Caco-2 (cell line): ENCODE measurements around the gene GABRB3. TPM values are rescaled to one million over a fixed set of nuclear protein-coding genes. Genes with fewer than 3 reads are reported as not detected.

Experiments used
- BruUV-seq: library from RNA; stranded (reverse); fragments of 400-500 nt; replicated peaks from 2 replicates; lab custom pipeline; 2021; lab: Mats Ljungman, UMichigan
- CTCF ChIA-PET: fragments of 300-600 bp; sonication (Branson Sonifier 250); formaldehyde crosslinking; loops from one replicate; lab custom pipeline; 2022; ENCODE audit warnings: antibody characterized with exemption; lab: Charles Lee
- POLR2A ChIA-PET: fragments of 300-600 bp; sonication (Branson Sonifier 250); formaldehyde crosslinking; loops from one replicate; lab custom pipeline; 2022; ENCODE audit warnings: antibody characterized with exemption; lab: Charles Lee
- DNase-seq, 2 experiments: peaks; one replicate each; pipeline versions ENCODE4 v3.0.0 to v3.0.0-alpha.2; 2020 to 2022
- H3K27me3 ChIP-seq: replicated peaks from 2 replicates; pipeline ENCODE4 v1.6.0; 2011; ENCODE audit warnings: low read length; ENCODE audit not compliant: control insufficient read depth, insufficient read depth
- H3K36me3 ChIP-seq: 2 replicates; pipeline ENCODE4 v1.5.1; 2011; ENCODE audit warnings: low read length; ENCODE audit not compliant: control insufficient read depth, insufficient read depth
- H3K4me1 ChIP-seq: fragments of 250-450 bp; sonication (Bioruptor Pico); 2 replicates; pipeline ENCODE4 v1.5.1; 2020; ENCODE audit warnings: mild to moderate bottlenecking
- H3K4me3 ChIP-seq: 2 replicates; pipeline ENCODE4 v1.5.1; 2011; ENCODE audit warnings: low read depth, mild to moderate bottlenecking, control low read depth, low read length
- H3K9me3 ChIP-seq: fragments of 250-450 bp; sonication (Bioruptor Pico); 2 replicates; pipeline ENCODE4 v1.5.1; 2020; ENCODE audit warnings: mild to moderate bottlenecking, moderate library complexity
- H3K27ac Mint-ChIP-seq: one replicate; pipeline ENCODE4 v1.8.0; 2022; ENCODE audit warnings: mixed read lengths; ENCODE audit not compliant: unreplicated experiment
- H3K27me3 Mint-ChIP-seq: one replicate; pipeline ENCODE4 v1.8.0; 2022; ENCODE audit warnings: mixed read lengths; ENCODE audit not compliant: insufficient read depth, unreplicated experiment
- H3K36me3 Mint-ChIP-seq: one replicate; pipeline ENCODE4 v1.8.0; 2022; ENCODE audit warnings: mild to moderate bottlenecking, mixed read lengths; ENCODE audit not compliant: insufficient read depth, unreplicated experiment
- H3K4me1 Mint-ChIP-seq: one replicate; pipeline ENCODE4 v1.8.0; 2022; ENCODE audit warnings: low read depth, mixed read lengths; ENCODE audit not compliant: unreplicated experiment
- H3K4me3 Mint-ChIP-seq: one replicate; pipeline ENCODE4 v1.8.0; 2022; ENCODE audit warnings: mild to moderate bottlenecking, moderate library complexity, mixed read lengths; ENCODE audit not compliant: unreplicated experiment
- H3K9me3 Mint-ChIP-seq: one replicate; pipeline ENCODE4 v1.8.0; 2022; ENCODE audit warnings: mixed read lengths; ENCODE audit not compliant: unreplicated experiment
- CTCF ChIP-seq, 2 experiments: fragments of 200-600 bp in 1 of 2; IDR thresholded peaks; 1 replicate in 1 of 2; 2 replicates in 1 of 2; pipeline versions ENCODE4 v1.5.1 to v1.8.0; 2011 to 2022; ENCODE audit warnings: antibody characterized with exemption in 1 of 2, control low read depth in 1 of 2, inconsistent platforms in 1 of 2, low read depth in 1 of 2, low read length in 1 of 2, mild to moderate bottlenecking in 1 of 2, moderate library complexity in 1 of 2; ENCODE audit not compliant: insufficient read depth in 1 of 2, severe bottlenecking in 1 of 2, unreplicated experiment in 1 of 2
- intact Hi-C: fragments of 100-400 bp; cut with micrococcal nuclease; formaldehyde crosslinking; loops from one replicate; pipeline ENCODE4 v1.10.0; 2022; ENCODE audit not compliant: unreplicated experiment
- total RNA-seq: library from RNA; stranded (reverse); gene quantifications from 2 replicates; pipeline ENCODE4 v1.2.3, GENCODE V29; 2022

The GABRB3 gene
- total RNA-seq, 1 experiment from 2014 or later = not detected

- Histone ChIP-seq H3K4me3 (no peak overlapping the region), H3K27me3 (no peaks in the 10 kb centered on the region), H3K36me3 (no peaks in the 10 kb centered on the region), H3K4me1 (no peaks in the 10 kb centered on the region), H3K9me3 (peaks cover 13% of the 10 kb centered on the region)
- no peak for DNase-seq
- Mint-ChIP-seq H3K36me3 (no peaks in the 10 kb centered on the region), H3K27me3 (no peaks in the 10 kb centered on the region), H3K9me3 (peaks cover 15% of the 10 kb centered on the region), H3K27ac (no peak overlapping the region), H3K4me1 (no peaks in the 10 kb centered on the region), H3K4me3 (no peak overlapping the region)
- ChIA-PET CTCF (no interaction called here), POLR2A (no interaction called here)
- intact Hi-C loops = no loop called here
- BruUV-seq = no TSS peak
- TF ChIP-seq CTCF (IDR thresholded peaks at IDR 0.05; ENCODE audit: insufficient read depth in 1 of 2, low read depth in 1 of 2, low read length in 1 of 2, severe bottlenecking in 1 of 2, unreplicated experiment in 1 of 2) = no peak
These were observed 116.8 kb downstream of the GABRB3 start for GRCh38 chr15:26656080-26656479.

GRCh38 chr15:26651909-26652308 is 121.0 kb downstream of the GABRB3 start:
- Mint-ChIP-seq H3K9me3 (peaks cover 26% of the 10 kb centered on the region), H3K4me1 (no peaks in the 10 kb centered on the region), H3K4me3 (no peak overlapping the region), H3K27ac (no peak overlapping the region), H3K36me3 (no peaks in the 10 kb centered on the region), H3K27me3 (no peaks in the 10 kb centered on the region)
- no peaks in the 10 kb centered on the region for H3K27me3 ChIP-seq
- intact Hi-C loops = no loop called here
- no TSS peak for BruUV-seq
- H3K9me3 ChIP-seq = peaks cover 10% of the 10 kb centered on the region
- no peak for TF ChIP-seq CTCF (IDR thresholded peaks at IDR 0.05; ENCODE audit: insufficient read depth in 1 of 2, low read depth in 1 of 2, low read length in 1 of 2, severe bottlenecking in 1 of 2, unreplicated experiment in 1 of 2)
- no peaks in the 10 kb centered on the region for H3K36me3 ChIP-seq
- no peak for DNase-seq
- POLR2A ChIA-PET = no interaction called here
- no peaks in the 10 kb centered on the region for H3K4me1 ChIP-seq
- CTCF ChIA-PET = no interaction called here
- no peak overlapping the region for H3K4me3 ChIP-seq

- ChIA-PET CTCF (no interaction called here), POLR2A (no interaction called here)
- Histone ChIP-seq H3K9me3 (peaks cover 9% of the 10 kb centered on the region; the same call in 1 of the 2 replicates), H3K4me1 (no peaks in the 10 kb centered on the region), H3K4me3 (no peak overlapping the region), H3K36me3 (no peaks in the 10 kb centered on the region), H3K27me3 (no peaks in the 10 kb centered on the region)
- no peaks in the 10 kb centered on the region for H3K4me1 Mint-ChIP-seq
- intact Hi-C loops = no loop called here
- H3K9me3 Mint-ChIP-seq = peaks cover 28% of the 10 kb centered on the region
- no peaks in the 10 kb centered on the region for H3K36me3 Mint-ChIP-seq
- no peak for TF ChIP-seq CTCF (IDR thresholded peaks at IDR 0.05; ENCODE audit: insufficient read depth in 1 of 2, low read depth in 1 of 2, low read length in 1 of 2, severe bottlenecking in 1 of 2, unreplicated experiment in 1 of 2)
- H3K4me3 Mint-ChIP-seq = no peak overlapping the region
- BruUV-seq = no TSS peak
- DNase-seq = no peak
- H3K27ac Mint-ChIP-seq = no peak overlapping the region
- H3K27me3 Mint-ChIP-seq = no peaks in the 10 kb centered on the region
These were observed 124.2 kb downstream of the GABRB3 start for GRCh38 chr15:26648676-26649075.
